IMR-90 (cell line): Measurements from ENCODE around the gene TRAPPC12. TPM values are rescaled to one million over a fixed set of nuclear protein-coding genes. Genes with fewer than 3 reads are reported as not detected.

Source experiments
- ATAC-seq: fragments of 200-7000 bp; cut with Tn5 transposase; 2 replicates; pipeline ENCODE4 v1.9.1; 2020; ENCODE audit warnings: low read depth, mild to moderate bottlenecking, moderate library complexity
- BruUV-seq: library from RNA; stranded (reverse); fragments of 400-500 nt; replicated peaks from 2 replicates; lab custom pipeline; 2021; lab: Mats Ljungman, UMichigan
- CTCF ChIA-PET: fragments of 300-600 bp; formaldehyde crosslinking; extraction: SDS; loops from one replicate; lab custom pipeline; 2021; ENCODE audit warnings: antibody characterized with exemption; lab: Yijun Ruan, JAX
- POLR2A ChIA-PET: fragments of 300-600 bp; sonication (Branson Sonifier 250); formaldehyde crosslinking; loops from one replicate; lab custom pipeline; 2022; ENCODE audit warnings: antibody characterized with exemption; ENCODE audit not compliant: unreplicated experiment; lab: Charles Lee
- DNase-seq: peaks from one replicate; pipeline ENCODE4 v3.0.0; 2013
- H2AFZ ChIP-seq: replicated peaks from 2 replicates; pipeline ENCODE3; 2013; ENCODE audit warnings: low read length, mild to moderate bottlenecking; ENCODE audit not compliant: poor library complexity
- H2AK5ac ChIP-seq: 2 replicates; pipeline ENCODE4 v1.6.1; 2013; ENCODE audit warnings: low read depth, low read length, inconsistent platforms
- H2AK9ac ChIP-seq: replicated peaks from 2 replicates; pipeline ENCODE3; 2013; ENCODE audit warnings: mild to moderate bottlenecking, low read depth, low read length, moderate library complexity; ENCODE audit not compliant: poor library complexity
- H2BK120ac ChIP-seq: 2 replicates; pipeline ENCODE4 v1.6.1; 2013; ENCODE audit warnings: low read depth, low read length, inconsistent platforms
- H2BK15ac ChIP-seq: 3 replicates; pipeline ENCODE4 v1.6.1; 2013; ENCODE audit warnings: low read depth, low read length, inconsistent platforms
- H2BK20ac ChIP-seq: 2 replicates; pipeline ENCODE4 v1.6.1; 2013; ENCODE audit warnings: low read depth, mild to moderate bottlenecking, inconsistent platforms, low read length, moderate library complexity
- H2BK5ac ChIP-seq: 2 replicates; pipeline ENCODE4 v1.6.1; 2013; ENCODE audit warnings: mild to moderate bottlenecking, low read depth, low read length, inconsistent platforms; ENCODE audit not compliant: poor library complexity, severe bottlenecking
- H3K14ac ChIP-seq: replicated peaks from 2 replicates; pipeline ENCODE4 v1.6.1; 2013; ENCODE audit warnings: low read depth, low read length, inconsistent platforms
- H3K18ac ChIP-seq: 2 replicates; pipeline ENCODE4 v1.6.1; 2013; ENCODE audit warnings: low read depth, low read length, control low read depth
- H3K23ac ChIP-seq: 2 replicates; pipeline ENCODE4 v1.6.1; 2013; ENCODE audit warnings: low read depth, low read length, inconsistent platforms
- H3K27ac ChIP-seq: 2 replicates; pipeline ENCODE4 v1.5.1; 2013; ENCODE audit warnings: mild to moderate bottlenecking, control low read depth, low read length; ENCODE audit not compliant: insufficient read depth
- H3K27me3 ChIP-seq: 2 replicates; pipeline ENCODE4 v1.6.1; 2013; ENCODE audit warnings: low read length; ENCODE audit not compliant: control insufficient read depth, insufficient read depth
- H3K36me3 ChIP-seq: 2 replicates; pipeline ENCODE4 v1.6.1; 2013; ENCODE audit warnings: low read length, mixed read lengths; ENCODE audit not compliant: control insufficient read depth, insufficient read depth
- H3K4ac ChIP-seq: 2 replicates; pipeline ENCODE4 v1.6.1; 2013; ENCODE audit warnings: low read depth, low read length, inconsistent platforms
- H3K4me1 ChIP-seq: 2 replicates; pipeline ENCODE4 v1.6.1; 2013; ENCODE audit warnings: low read length, mixed read lengths; ENCODE audit not compliant: control insufficient read depth, insufficient read depth
- H3K4me2 ChIP-seq: 2 replicates; pipeline ENCODE4 v1.6.1; 2013; ENCODE audit warnings: low read depth, mild to moderate bottlenecking, control low read depth, low read length, moderate library complexity
- H3K4me3 ChIP-seq: 2 replicates; pipeline ENCODE4 v1.5.1; 2013; ENCODE audit warnings: low read depth, mild to moderate bottlenecking, control low read depth, low read length, moderate library complexity; ENCODE audit not compliant: insufficient read depth
- H3K56ac ChIP-seq: 2 replicates; pipeline ENCODE4 v1.6.1; 2013; ENCODE audit warnings: low read length, inconsistent platforms; ENCODE audit not compliant: insufficient read depth; ENCODE audit errors: extremely low read depth
- H3K79me1 ChIP-seq, 2 experiments: 2 replicates each; pipeline ENCODE4 v1.6.1; 2013; ENCODE audit warnings: low read length in 2 of 2, inconsistent platforms in 1 of 2, low read depth in 1 of 2
- H3K9ac ChIP-seq: 2 replicates; pipeline ENCODE4 v1.6.1; 2013; ENCODE audit warnings: low read depth, low read length, control low read depth
- H3K9me1 ChIP-seq: 2 replicates; pipeline ENCODE4 v1.6.1; 2013; ENCODE audit warnings: low read length, inconsistent platforms; ENCODE audit not compliant: insufficient read depth
- H3K9me3 ChIP-seq: 2 replicates; pipeline ENCODE4 v1.6.1; 2013; ENCODE audit warnings: low read length; ENCODE audit not compliant: control insufficient read depth, insufficient read depth
- H4K20me1 ChIP-seq: 2 replicates; pipeline ENCODE4 v1.6.1; 2013; ENCODE audit warnings: low read length, inconsistent platforms; ENCODE audit not compliant: insufficient read depth
- H4K5ac ChIP-seq: 2 replicates; pipeline ENCODE4 v1.6.1; 2013; ENCODE audit warnings: mild to moderate bottlenecking, low read depth, low read length, control low read depth
- H4K8ac ChIP-seq, 2 experiments: 2 replicates each; pipeline ENCODE4 v1.6.1; 2013; ENCODE audit warnings: low read depth in 2 of 2, low read length in 2 of 2, control low read depth in 1 of 2, inconsistent platforms in 1 of 2
- H4K91ac ChIP-seq: 2 replicates; pipeline ENCODE4 v1.6.1; 2013; ENCODE audit warnings: low read depth, low read length, inconsistent platforms; ENCODE audit not compliant: insufficient read depth
- BHLHE40 ChIP-seq: fragments of 150-350 bp; IDR thresholded peaks from 2 replicates; pipeline ENCODE4 v1.6.1; 2016; ENCODE audit warnings: mild to moderate bottlenecking, low read depth, low read length
- CEBPB ChIP-seq: IDR thresholded peaks from 2 replicates; pipeline ENCODE4 v1.6.1; 2012; ENCODE audit warnings: low read depth, low read length, improper control_type of control experiment
- CHD1 ChIP-seq: IDR thresholded peaks from 2 replicates; pipeline ENCODE4 v1.6.1; 2012; ENCODE audit warnings: low read depth, low read length, improper control_type of control experiment
- CTCF ChIP-seq: conservative IDR thresholded peaks from 2 replicates; pipeline ENCODE4 v1.5.1; 2012; ENCODE audit warnings: mild to moderate bottlenecking, low read depth, low read length, improper control_type of control experiment
- FOS ChIP-seq: fragments of 150-350 bp; IDR thresholded peaks from 2 replicates; pipeline ENCODE4 v1.6.1; 2016; ENCODE audit warnings: low read depth, low read length
- MAFK ChIP-seq: IDR thresholded peaks from 2 replicates; pipeline ENCODE4 v1.6.1; 2012; ENCODE audit warnings: low read depth, low read length, improper control_type of control experiment
- MAZ ChIP-seq: IDR thresholded peaks from 2 replicates; pipeline ENCODE4 v1.6.1; 2012; ENCODE audit warnings: low read depth, mild to moderate bottlenecking, low read length, improper control_type of control experiment, moderate library complexity, borderline replicate concordance
- MXI1 ChIP-seq: IDR thresholded peaks from 2 replicates; pipeline ENCODE4 v1.6.1; 2012; ENCODE audit warnings: low read depth, mild to moderate bottlenecking, low read length, moderate library complexity, borderline replicate concordance
- NFE2L2 ChIP-seq: fragments of 150-350 bp; IDR thresholded peaks from 2 replicates; pipeline ENCODE4 v1.6.1; 2016; ENCODE audit warnings: low read depth, mild to moderate bottlenecking, low read length
- POLR2A ChIP-seq: IDR thresholded peaks from 2 replicates; pipeline ENCODE4 v1.6.1; 2012; ENCODE audit warnings: mild to moderate bottlenecking, low read depth, low read length
- RAD21 ChIP-seq: IDR thresholded peaks from 2 replicates; pipeline ENCODE4 v1.6.1; 2012; ENCODE audit warnings: low read length, improper control_type of control experiment
- RCOR1 ChIP-seq: IDR thresholded peaks from 2 replicates; pipeline ENCODE4 v1.6.1; 2012; ENCODE audit warnings: mild to moderate bottlenecking, low read length, improper control_type of control experiment; ENCODE audit not compliant: insufficient replicate concordance
- RFX5 ChIP-seq: IDR thresholded peaks from 2 replicates; pipeline ENCODE4 v1.8.0; 2012; ENCODE audit warnings: low read depth, mild to moderate bottlenecking, low read length, moderate library complexity
- SMC3 ChIP-seq: fragments of 150-350 bp; IDR thresholded peaks from 2 replicates; pipeline ENCODE4 v1.6.1; 2016; ENCODE audit warnings: low read depth, mild to moderate bottlenecking, antibody characterized with exemption, low read length, moderate library complexity
- USF2 ChIP-seq: fragments of 150-350 bp; IDR thresholded peaks from 2 replicates; pipeline ENCODE4 v1.6.1; 2017; ENCODE audit warnings: mild to moderate bottlenecking, antibody characterized with exemption, low read length, low read depth
- WGBS, 2 experiments: methylation state at CpG; one replicate each; pipeline versions ENCODE4 v1.1.5 to v1.1.7; 2013; ENCODE audit warnings: missing lambda C conversion rate in 2 of 2; ENCODE audit not compliant: insufficient read length in 1 of 2; ENCODE audit errors: extremely low coverage in 2 of 2; 5-methylcytosine and 5-hydroxymethylcytosine counted together
- dilution Hi-C: fragments of 300-500 bp; cut with HindIII; formaldehyde crosslinking; loops from one replicate; pipeline ENCODE4 v1.14.3; 2018; ENCODE audit warnings: low sequenced_read_pairs; ENCODE audit not compliant: unreplicated experiment
- in situ Hi-C: fragments of 300-500 bp; cut with MboI; formaldehyde crosslinking; loops from 3 replicates; pipeline ENCODE4 v1.14.3; 2019; ENCODE audit warnings: low sequenced_read_pairs, inconsistent platforms, mixed read lengths
- intact Hi-C: fragments of 100-400 bp; cut with micrococcal nuclease; formaldehyde crosslinking; loops from 2 replicates; pipeline ENCODE4 v1.10.0; 2022
- polyA plus RNA-seq, 3 experiments: library from polyadenylated mRNA; depleted of rRNA; stranded (reverse); fragments of >200 nt; gene quantifications; 2 replicates each; pipeline ENCODE4 v1.2.3, GENCODE V29; 2012; ENCODE audit warnings: low replicate concordance in 1 of 3
- total RNA-seq: library from RNA; depleted of rRNA; stranded (reverse); fragments of >200 nt; gene quantifications from 2 replicates; pipeline ENCODE4 v1.2.3, GENCODE V29; 2012
- TF ChIP-seq, protein P1 (sequence below): fragments of 150-350 bp; IDR thresholded peaks from 2 replicates; pipeline ENCODE4 v1.6.1; 2016; ENCODE audit warnings: low read depth, mild to moderate bottlenecking, low read length, moderate library complexity, borderline replicate concordance

Gene TRAPPC12
- total and polyA plus RNA-seq, 2 of the 4 experiments (the other 2 are of a cell fraction), result 25.8 to 69.9 TPM

GRCh38 chr2:3348767-3349166, 30.7 kb upstream of the TRAPPC12 start:
- Histone ChIP-seq H3K4me2 (no peak overlapping the region), H3K9me3 (no peaks in the 10 kb centered on the region), H3K23ac (no peak overlapping the region), H2BK5ac (no peak overlapping the region), H4K20me1 (no peaks in the 10 kb centered on the region), H2BK120ac (no peak overlapping the region), H2AK9ac (peak overlapping the region; percentile 16), H3K4me1 (peaks cover 2% of the 10 kb centered on the region; the same call in 1 of the 2 replicates), H4K8ac (no peak overlapping the region), H3K4ac (no peak overlapping the region), H2BK15ac (no peak overlapping the region), H2AK5ac (no peak overlapping the region), H3K4me3 (no peak overlapping the region), H3K27me3 (no peaks in the 10 kb centered on the region), H4K91ac (no peak overlapping the region), H3K79me1 (peaks cover 0 to 6% of the 10 kb centered on the region in 2 experiments; a peak in 2 of 4 replicates), H3K56ac (no peak overlapping the region), H3K36me3 (peaks cover 7% of the 10 kb centered on the region), H3K18ac (no peak overlapping the region), H3K14ac (no peak overlapping the region), H3K9me1 (0 out of 2 replicates have a peak, but pooled peaks cover 7% of the 10 kb centered on the region), H2AFZ (no peak overlapping the region), H3K9ac (no peak overlapping the region), H2BK20ac (no peak overlapping the region), H4K5ac (no peak overlapping the region), H3K27ac (no peak overlapping the region)
- ChIA-PET CTCF (no interaction called here), POLR2A (no interaction called here)
- no peak for DNase-seq
- intact Hi-C loops, result no loop called here
- TF ChIP-seq BHLHE40 (no peak), CTCF (no peak), CEBPB (no peak), RFX5 (no peak), NFE2L2 (no peak), USF2 (no peak), MAFK (no peak), FOS (no peak), RAD21 (no peak), CHD1 (no peak), SMC3 (no peak), MXI1 (no peak), RCOR1 (no peak), POLR2A (no peak), MAZ (no peak)
- TF ChIP-seq, protein P1, sequence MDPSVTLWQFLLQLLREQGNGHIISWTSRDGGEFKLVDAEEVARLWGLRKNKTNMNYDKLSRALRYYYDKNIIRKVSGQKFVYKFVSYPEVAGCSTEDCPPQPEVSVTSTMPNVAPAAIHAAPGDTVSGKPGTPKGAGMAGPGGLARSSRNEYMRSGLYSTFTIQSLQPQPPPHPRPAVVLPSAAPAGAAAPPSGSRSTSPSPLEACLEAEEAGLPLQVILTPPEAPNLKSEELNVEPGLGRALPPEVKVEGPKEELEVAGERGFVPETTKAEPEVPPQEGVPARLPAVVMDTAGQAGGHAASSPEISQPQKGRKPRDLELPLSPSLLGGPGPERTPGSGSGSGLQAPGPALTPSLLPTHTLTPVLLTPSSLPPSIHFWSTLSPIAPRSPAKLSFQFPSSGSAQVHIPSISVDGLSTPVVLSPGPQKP, result no peak
- BruUV-seq, result no TSS peak
- 95% methylated on average over 4 of the region's 12 CpGs; no CpG with 5 or more reads in 1 of the 2 experiments for WGBS, 2 experiments
- dilution Hi-C loops, result no loop called here
- no peak for ATAC-seq
- in situ Hi-C loops, result no loop called here
